Tongue (tissue), 2 donors: ENCODE results near the gene IRF6. TPM values are rescaled to one million over a fixed set of nuclear protein-coding genes. Genes with fewer than 3 reads are reported as not detected.
A peak's percentile ranks its signal among the peaks of the same experiment; 100 is the strongest.

Source experiments
- DNase-seq: peaks from one replicate; pipeline ENCODE4 v3.0.0-alpha.2; 2015
- total RNA-seq: library from RNA; depleted of rRNA; stranded (reverse); fragments of >200 nt; gene quantifications from one replicate; pipeline ENCODE4 v1.2.3, GENCODE V29; 2014

Gene IRF6
- total RNA-seq, 1 donor from 2014 or later, result 19.4 TPM

- no peak for DNase-seq
Measured at GRCh38 chr1:209759829-209760359, 46.0 kb downstream of the IRF6 start.

DNA sequence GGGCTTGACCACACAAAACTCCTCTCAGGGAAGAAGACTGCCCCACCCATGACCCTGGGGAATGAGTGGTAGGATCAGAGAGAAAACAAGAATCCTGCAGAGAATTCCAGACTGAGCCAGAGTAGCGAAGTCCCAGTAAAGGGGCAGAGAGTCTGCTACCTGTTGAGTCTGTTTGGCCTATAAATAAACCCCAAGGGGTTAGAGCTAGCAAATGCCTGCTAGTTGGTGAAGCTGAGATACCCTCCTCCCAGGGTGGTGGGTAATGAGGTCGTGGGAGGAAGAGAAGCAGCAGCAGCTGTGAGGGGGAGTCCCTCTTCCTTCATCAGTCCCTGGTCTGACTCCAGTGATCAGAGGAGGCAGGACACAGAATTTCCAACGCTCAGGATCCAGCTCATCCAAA, 47.5 kb downstream of the IRF6 start:
- no peak for DNase-seq

- no peak for DNase-seq
Measured at GRCh38 chr1:209756615-209757445, 49.1 kb downstream of the IRF6 start.

- no peak for DNase-seq
Measured at GRCh38 chr1:209755926-209756614, 49.9 kb downstream of the IRF6 start, which contains the start of gene TRAF3IP3. TRAF3IP3 (plus strand) TSS chr1:209756053; CDS start chr1:209760040, 3,987 bp downstream.

GRCh38 chr1:209755256-209755655, 50.7 kb downstream of the IRF6 start:
- DNase-seq, result no peak

- no peak for DNase-seq
Measured at GRCh38 chr1:209752890-209753289, 53.1 kb downstream of the IRF6 start.

- no peak for DNase-seq
Measured at GRCh38 chr1:209751627-209752231, 54.2 kb downstream of the IRF6 start.

- no peak for DNase-seq
Measured at GRCh38 chr1:209749670-209750323, 56.1 kb downstream of the IRF6 start.

GRCh38 chr1:209749205-209749604, 56.7 kb downstream of the IRF6 start:
- DNase-seq, result no peak

- DNase-seq, result no peak
Measured at GRCh38 chr1:209748620-209749019, 57.3 kb downstream of the IRF6 start.

DNA sequence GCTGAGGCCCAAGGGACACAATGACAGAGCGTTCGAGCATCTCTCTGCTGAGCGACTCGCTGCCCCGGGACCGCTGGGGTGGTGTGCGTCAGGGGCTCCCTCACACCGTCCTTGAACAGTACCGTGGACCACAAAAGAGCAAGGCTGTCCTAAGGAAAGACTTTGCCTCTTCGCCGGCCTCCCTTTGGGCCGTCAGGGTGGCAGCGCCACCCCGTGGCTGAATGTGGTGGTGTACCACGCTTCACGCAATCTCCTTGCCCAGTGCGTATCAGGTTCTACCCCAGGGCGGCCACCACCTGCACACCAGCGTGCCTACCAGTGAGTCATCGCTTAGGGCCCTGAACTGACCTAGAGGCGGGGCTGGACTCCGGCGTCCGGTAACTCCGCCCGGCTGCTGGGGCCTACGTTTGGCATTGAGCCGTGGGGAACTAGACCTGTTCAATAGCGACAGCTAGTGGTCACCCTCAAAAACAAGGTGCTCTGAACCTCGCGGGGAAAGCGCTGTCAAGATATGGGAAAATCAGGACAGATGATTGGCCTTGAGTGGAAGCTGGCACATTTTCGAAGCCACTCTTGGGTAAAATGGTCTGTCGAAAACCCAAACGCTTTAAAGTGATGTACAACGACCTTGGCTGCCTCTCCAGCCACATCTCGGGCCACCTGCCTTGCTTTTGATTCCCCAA, 58.2 kb downstream of the IRF6 start:
- peak; percentile 89 for DNase-seq

- DNase-seq, result no peak
Measured at GRCh38 chr1:209746451-209747165, 59.3 kb downstream of the IRF6 start.

- DNase-seq, result no peak
Measured at GRCh38 chr1:209743145-209743482, 62.8 kb downstream of the IRF6 start.

DNA sequence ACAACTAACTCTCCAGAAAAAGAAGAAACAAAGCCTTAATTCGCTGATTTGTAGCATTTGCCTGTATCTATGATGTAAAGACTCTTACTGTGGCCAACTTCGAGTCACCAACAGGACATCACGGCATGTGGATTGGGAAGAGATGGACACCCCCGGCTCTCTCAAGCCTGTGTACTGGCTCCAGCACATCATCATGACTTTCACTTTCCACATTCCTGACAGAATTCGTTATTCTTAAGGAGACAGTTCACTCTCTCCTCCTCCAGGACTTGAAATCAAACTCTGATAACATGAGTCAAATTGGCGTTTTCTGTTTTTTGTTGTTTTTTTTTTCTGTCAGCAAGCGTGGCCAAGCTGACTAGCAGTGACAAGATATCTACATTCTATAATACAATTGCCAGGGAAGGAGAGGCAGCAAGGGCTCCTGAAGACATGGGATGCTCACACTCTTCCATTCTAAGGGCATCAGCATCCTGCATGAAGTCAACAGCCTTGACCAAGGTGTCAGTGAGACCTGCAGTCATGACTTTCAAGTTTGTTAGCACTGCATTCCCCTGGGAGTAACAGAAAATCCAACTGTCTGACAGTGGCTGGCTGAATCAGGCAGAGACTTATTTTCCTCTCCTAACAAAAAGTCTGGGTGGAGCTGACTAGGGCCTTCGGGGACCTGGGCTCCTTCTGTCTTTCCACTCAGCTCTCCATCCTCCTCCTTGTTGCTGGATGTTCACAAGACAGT, 63.4 kb downstream of the IRF6 start:
- DNase-seq, result no peak

DNA sequence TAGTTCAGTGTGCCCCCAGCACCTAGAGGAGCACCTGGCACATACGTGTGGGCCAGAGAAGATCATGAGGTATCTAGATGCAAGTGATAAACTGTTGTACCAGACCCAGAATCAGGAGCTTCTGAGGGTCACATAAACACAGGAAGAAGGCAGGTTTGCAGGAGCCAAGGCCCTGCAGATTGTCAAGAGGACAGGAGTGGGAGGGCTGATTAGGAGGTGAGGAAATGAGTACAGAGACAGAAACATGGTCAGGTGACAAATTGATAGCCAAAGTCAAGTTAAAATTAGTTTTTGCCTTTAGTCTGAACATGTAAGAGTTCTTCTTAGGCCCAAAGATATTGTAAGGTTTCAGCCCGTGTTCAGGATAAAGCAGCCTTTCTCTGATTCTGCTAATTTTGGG, 64.1 kb downstream of the IRF6 start:
- no peak for DNase-seq

- no peak for DNase-seq
Measured at GRCh38 chr1:209741193-209741592, 64.7 kb downstream of the IRF6 start.

- no peak for DNase-seq
Measured at GRCh38 chr1:209738270-209738669, 67.7 kb downstream of the IRF6 start.

DNA sequence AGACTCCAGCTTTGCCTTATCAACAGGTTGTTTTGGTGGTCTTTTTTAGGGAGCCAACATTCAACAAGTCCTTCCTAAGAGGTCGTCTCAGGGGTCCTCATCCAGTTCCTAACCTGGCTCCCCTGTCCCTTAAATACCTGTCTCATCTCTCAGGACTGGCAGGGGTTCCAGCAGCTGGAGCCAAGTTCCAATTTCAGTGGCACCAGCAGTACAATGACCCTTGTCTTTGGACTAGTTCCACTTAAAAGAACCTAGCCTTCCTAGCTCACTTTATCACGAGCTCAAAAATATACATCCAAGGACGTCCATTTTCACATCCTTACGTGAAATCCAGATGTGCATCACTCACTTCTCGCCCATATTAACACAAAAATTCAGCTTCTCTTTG, 68.8 kb downstream of the IRF6 start:
- DNase-seq, result no peak

- DNase-seq, result no peak
Measured at GRCh38 chr1:209736490-209737117, 69.3 kb downstream of the IRF6 start.
